Suppressor macrophage (primary cell): ENCODE results near the gene UTS2R.

Experiments
- DNase-seq, 4 experiments: peaks; one replicate each; pipeline ENCODE4 v3.0.0-alpha.2; 2020 to 2022
- total RNA-seq, 17 experiments: gene quantifications; one replicate each; lab custom pipeline; 2026; ENCODE audit warnings: mixed read lengths in 6 of 17, inconsistent platforms in 3 of 17; lab: John Stamatoyannopoulos, UW

Gene UTS2R
- total RNA-seq = 0.04 to 1.9 (median 0.21) reads per million in 17 experiments

DNA sequence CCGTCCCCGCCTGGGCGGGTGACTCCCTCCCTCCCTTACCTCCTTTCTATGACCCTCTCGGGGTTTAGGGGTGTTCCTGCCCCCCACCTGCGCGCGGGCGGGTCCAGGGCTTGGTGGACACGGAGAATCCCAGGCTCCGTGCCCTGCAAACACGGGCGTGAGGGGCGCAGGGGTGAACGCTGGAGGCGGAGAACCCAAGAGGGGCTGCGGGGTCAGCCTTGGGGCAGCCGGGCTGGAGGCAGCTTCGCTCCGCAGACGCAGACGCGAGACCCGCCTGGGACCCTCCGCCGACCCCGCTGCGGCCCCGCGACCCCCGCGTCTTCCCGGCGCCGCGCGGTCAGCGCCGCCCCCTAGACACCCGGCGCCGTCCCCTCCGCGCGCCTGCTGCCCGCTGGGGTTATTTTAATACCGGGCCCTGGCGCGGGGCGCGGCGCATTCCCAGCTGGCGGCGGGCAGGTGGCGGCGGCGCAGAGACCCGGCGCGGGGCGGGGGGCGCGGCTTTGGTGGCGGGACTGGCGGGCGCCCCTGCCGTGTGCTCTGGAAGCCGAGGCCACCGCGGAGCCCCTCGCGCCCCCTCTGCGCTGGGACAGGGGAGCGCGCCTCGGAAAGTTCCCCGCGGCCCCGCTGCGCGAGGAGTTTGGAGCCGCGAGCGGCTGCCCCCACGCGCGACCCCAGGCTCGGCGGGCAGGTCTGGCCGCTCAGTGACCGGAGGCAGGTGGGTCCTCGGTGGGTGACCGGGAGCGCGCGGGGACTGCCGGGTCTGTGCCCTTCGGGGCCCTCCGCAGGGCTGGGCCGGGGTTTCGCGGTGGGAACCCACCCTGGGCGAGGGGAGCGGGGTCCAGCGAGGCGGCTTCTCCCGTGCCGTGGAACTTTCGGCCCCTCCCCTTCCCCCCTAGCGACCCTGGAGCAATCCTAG lies at the start of gene UTS2R:
Gene UTS2R, plus strand, starts transcription at position 433 of the 916 bp plus-strand sequence. CDS start 2,560 bp downstream, outside the sequence.
- peak in 1 of 4 experiments; percentile 38 for DNase-seq

GRCh38 chr17:82321947-82322466 lies 49.6 kb upstream of the UTS2R start:
- no peak for DNase-seq

- no peak for DNase-seq
These were observed 48.8 kb upstream of the UTS2R start for GRCh38 chr17:82322526-82323453.

GRCh38 chr17:82323514-82324234 lies 47.9 kb upstream of the UTS2R start:
- DNase-seq = no peak

GRCh38 chr17:82324566-82325285 lies 46.8 kb upstream of the UTS2R start:
- no peak for DNase-seq

DNA sequence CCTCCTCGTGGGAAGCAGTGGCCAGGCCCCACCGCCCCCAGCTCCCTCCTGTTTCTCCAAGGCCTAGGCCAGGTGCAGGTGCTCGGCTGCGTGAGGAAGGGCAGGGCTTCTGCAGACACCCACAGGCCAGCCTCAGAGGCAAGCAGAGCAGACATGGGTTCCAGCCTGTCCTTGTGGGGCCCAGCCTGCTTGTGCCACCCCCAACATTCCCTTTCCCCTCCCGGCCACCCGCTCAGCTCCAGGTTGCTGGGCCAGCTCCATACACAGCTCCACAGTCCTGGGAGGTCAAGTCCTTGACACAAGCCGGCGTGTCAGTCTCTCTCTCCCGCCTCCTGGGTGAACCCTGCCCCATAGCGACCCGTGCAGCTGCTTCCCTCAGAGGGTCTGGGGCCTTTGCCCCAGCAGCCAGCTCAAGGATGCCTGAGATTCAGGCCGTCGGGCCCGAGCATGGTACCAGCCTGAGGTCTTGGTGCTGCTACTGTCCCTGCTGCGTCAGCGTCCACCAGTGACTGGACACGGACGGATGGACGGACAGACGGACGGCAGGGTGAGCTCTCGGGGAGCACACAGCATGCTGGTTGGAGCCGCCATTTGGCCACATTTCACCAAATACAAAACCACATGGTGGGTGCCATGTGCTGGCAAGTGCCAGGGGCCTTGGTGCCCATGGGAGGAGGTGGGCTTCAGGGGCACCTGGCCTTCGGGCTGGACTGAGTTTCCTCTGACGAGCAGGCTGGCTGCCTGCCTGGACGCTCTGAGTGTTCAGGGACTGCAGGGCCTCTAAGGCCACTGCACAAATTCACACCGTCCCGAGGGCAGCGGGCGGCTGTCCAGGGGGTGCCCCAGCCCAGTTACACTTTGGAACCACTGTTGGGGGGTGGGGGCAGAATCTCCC lies 46.0 kb upstream of the UTS2R start:
- no peak for DNase-seq

GRCh38 chr17:82327289-82327688 lies 44.3 kb upstream of the UTS2R start:
- DNase-seq = no peak

- no peak for DNase-seq
These were observed 43.8 kb upstream of the UTS2R start for GRCh38 chr17:82327757-82328140.

DNA sequence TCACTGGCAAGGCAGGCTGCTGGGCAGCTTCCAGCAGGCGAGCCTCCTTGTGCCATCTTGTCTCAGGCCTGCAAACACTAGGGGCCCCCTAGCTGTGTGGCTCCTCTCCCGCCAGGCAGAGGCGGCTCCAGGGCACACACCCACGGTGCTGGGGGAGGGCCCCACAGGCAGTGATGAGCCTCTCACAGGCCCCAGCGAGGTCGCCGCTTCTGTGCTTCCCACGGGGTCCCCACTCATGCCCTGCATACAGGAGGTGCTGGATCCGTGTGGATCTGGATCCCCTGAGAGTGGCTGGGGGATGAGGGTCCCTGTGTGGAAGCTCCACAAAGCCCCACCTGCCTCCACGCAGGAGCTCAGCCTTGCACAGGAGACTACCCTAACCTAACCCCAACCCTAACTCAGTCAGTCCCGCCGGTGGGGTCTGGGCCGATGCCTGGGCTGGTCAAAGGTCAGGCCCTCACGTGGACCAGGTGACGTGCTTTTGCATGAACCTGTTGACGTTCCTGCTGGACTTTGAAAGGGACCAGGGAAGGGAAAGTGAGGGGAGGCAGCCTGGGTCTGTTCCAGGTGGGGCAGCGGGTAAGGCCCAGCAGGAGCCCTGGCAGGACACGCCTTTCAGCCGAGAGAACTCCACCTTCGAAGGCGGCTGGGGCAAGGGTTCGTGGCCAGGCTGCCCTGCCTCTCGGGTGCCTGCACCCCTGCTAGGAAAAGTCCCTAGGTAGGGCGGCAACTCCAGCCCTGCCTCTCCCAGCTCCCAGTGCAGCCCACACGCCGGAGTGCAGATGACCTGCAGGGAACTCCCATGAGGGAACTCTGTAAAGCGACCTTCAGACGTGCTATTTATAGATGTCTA lies 43.2 kb upstream of the UTS2R start:
- DNase-seq = no peak

DNA sequence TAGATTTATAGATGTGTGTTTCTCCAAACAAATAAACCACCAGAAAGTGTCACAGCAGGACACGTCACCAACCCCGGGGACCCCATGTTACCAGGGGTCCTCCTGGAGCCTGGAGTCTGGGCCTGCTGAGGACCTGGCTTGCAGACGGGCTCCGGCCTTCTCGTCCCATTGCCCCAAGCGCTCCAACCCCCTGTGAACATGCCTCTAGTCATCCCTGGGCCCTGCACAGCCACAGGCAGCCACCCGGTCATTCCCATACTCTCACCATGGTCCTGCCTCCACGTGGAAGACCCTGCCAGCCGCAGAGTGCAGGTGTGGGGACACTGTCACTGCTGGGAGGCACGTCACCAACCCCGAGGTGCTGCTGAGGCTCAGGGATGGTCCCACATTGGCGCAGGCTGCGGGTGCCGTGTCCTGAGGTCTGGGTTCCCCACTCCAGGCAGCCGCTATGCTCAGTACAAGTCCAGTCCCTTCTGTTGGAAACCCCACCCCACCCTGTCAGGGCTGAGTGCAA lies 42.5 kb upstream of the UTS2R start:
- DNase-seq = no peak

GRCh38 chr17:82329683-82330321 lies 41.8 kb upstream of the UTS2R start:
- no peak for DNase-seq

DNA sequence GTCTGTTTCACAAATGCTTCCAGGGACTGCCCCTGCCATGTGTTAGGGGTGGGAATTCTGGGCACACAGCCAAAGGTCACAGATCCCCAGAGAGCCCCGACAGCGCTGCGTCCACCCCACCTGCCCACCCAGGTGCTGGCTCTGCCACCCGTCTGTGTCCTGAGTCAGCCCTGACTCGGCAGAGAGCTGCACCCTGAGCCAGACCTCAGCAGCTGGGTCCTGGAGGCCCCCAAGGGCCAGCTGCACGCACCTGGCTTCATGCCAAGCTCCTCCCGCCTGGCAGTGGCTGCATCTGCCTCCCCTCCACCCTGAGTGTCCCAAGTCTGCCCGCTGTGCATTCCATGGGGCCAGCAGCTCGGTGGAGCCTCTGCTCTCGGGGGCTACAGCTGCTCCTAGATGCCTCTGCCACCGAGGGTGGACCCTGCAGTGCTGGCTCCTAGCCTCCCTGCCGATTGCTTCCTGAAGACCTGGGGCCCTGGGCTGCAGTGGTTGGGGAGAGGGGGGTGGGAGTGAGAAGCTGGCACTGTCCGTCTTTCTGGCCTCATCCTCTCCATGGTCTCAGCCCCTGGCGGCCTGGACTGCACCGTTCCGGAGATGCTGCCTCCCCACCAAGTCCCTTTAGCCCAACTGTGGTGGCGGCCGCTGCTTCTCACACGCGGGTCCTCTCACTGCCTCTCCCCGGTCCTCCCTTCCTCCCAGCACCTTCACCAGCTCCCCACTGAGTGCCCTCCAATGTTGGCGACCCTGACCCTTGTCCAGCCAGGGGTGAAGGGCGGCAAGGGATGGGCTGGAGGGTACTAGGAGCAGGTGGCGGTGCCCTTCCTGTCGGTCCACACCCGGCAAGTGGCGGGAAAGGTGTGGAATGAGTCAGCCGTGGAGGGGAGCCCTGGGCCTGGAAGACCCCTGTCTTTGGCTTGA lies 41.0 kb upstream of the UTS2R start:
- DNase-seq = no peak

DNA sequence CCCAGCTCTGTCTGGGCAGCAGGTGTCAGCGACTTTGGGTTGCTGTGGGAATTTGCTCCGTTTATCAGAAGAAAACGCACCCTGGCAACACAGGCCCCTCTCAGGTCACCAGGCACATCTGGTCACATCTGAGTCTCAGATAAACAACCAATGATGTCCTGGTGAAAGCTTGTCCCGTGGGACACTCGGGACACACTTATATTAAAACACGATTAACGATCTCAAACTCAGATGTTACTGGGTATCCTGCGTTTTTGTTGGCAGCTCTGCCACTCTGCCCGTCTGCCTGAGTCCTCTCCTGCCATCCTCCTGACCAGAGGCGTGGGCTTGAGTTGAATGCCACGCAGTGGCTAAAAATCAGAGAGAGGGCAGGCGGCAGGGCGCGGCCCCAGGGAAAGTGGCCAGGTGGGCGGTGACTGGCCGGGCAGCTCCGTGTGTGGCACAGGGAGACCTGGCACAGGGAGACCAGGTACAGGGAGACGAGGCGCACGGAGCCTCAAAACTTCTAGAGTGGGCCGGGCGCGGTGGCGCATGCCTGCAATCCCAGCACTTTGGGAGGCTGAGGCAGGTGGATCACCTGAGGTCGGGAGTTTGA lies 40.1 kb upstream of the UTS2R start:
- DNase-seq = no peak

- DNase-seq = peak; percentile 91 to 95 (median 92)
These were observed 38.8 kb upstream of the UTS2R start for GRCh38 chr17:82332669-82333278.

GRCh38 chr17:82333279-82334171 lies 38.0 kb upstream of the UTS2R start, which contains the start of gene SECTM1:
SECTM1 (minus strand) TSS chr17:82333766; CDS start chr17:82327240, 6,526 bp downstream.
- DNase-seq = peak; percentile 66 to 76 (median 72)
